Activated naive CD8-positive, alpha-beta T cell treated with anti-CD3 and anti-CD28 coated beads for 36 hours (primary cell): Measurements from ENCODE around the gene GSDME. TPM values are rescaled to one million over a fixed set of nuclear protein-coding genes. Genes with fewer than 3 reads are reported as not detected.
A peak's percentile ranks its signal among the peaks of the same experiment; 100 is the strongest.

Experiments used
- DNase-seq: peaks from one replicate; pipeline ENCODE4 v3.0.0; 2021
- H3K27ac Mint-ChIP-seq: one replicate; pipeline ENCODE4 v1.8.0; 2022; ENCODE audit warnings: mild to moderate bottlenecking, moderate library complexity, mixed read lengths
- H3K27me3 Mint-ChIP-seq: one replicate; pipeline ENCODE4 v1.8.0; 2022; ENCODE audit warnings: mild to moderate bottlenecking, mixed read lengths
- H3K36me3 Mint-ChIP-seq: one replicate; pipeline ENCODE4 v1.8.0; 2021; ENCODE audit warnings: mild to moderate bottlenecking, mixed read lengths
- H3K4me1 Mint-ChIP-seq: one replicate; pipeline ENCODE4 v1.8.0; 2021; ENCODE audit warnings: mixed read lengths
- H3K4me3 Mint-ChIP-seq: one replicate; pipeline ENCODE4 v1.8.0; 2022; ENCODE audit warnings: mild to moderate bottlenecking, moderate library complexity, mixed read lengths
- H3K9me3 Mint-ChIP-seq: one replicate; pipeline ENCODE4 v1.8.0; 2022; ENCODE audit warnings: mixed read lengths
- total RNA-seq, 2 experiments: library from RNA; stranded (reverse); gene quantifications; one replicate each; pipeline ENCODE4 v1.2.3, GENCODE V29; 2021

Gene GSDME
- total RNA-seq, 2 experiments from 2014 or later: 6.4 to 7.5 TPM

GRCh38 chr7:24698531-24699266 is 58.6 kb downstream of the GSDME start:
- H3K9me3 Mint-ChIP-seq: no peaks in the 10 kb centered on the region
- H3K4me3 Mint-ChIP-seq: no peak overlapping the region
- H3K4me1 Mint-ChIP-seq: no peaks in the 10 kb centered on the region
- H3K27ac Mint-ChIP-seq: no peak overlapping the region
- peaks cover 19% of the 10 kb centered on the region for H3K36me3 Mint-ChIP-seq
- H3K27me3 Mint-ChIP-seq: no peaks in the 10 kb centered on the region
- DNase-seq: no peak

- H3K36me3 Mint-ChIP-seq: peaks cover 20% of the 10 kb centered on the region
- no peaks in the 10 kb centered on the region for H3K4me1 Mint-ChIP-seq
- H3K27ac Mint-ChIP-seq: no peak overlapping the region
- H3K9me3 Mint-ChIP-seq: no peaks in the 10 kb centered on the region
- no peak for DNase-seq
- no peak overlapping the region for H3K4me3 Mint-ChIP-seq
- H3K27me3 Mint-ChIP-seq: no peaks in the 10 kb centered on the region
Observed at GRCh38 chr7:24697416-24697815, 59.8 kb downstream of the GSDME start.

GRCh38 chr7:24692592-24692991 is 64.7 kb downstream of the GSDME start:
- Mint-ChIP-seq H3K36me3 (peaks cover 18% of the 10 kb centered on the region), H3K4me3 (no peak overlapping the region), H3K27me3 (no peaks in the 10 kb centered on the region), H3K9me3 (no peaks in the 10 kb centered on the region), H3K4me1 (no peaks in the 10 kb centered on the region), H3K27ac (no peak overlapping the region)
- no peak for DNase-seq

GRCh38 chr7:24690251-24690650 is 67.0 kb downstream of the GSDME start:
- Mint-ChIP-seq H3K27me3 (no peaks in the 10 kb centered on the region), H3K36me3 (peaks cover 26% of the 10 kb centered on the region)
- no peak for DNase-seq

GRCh38 chr7:24685708-24686107 is 71.6 kb downstream of the GSDME start:
- DNase-seq: no peak
- no peaks in the 10 kb centered on the region for H3K9me3 Mint-ChIP-seq
- no peaks in the 10 kb centered on the region for H3K27me3 Mint-ChIP-seq
- no peaks in the 10 kb centered on the region for H3K4me1 Mint-ChIP-seq
- H3K27ac Mint-ChIP-seq: no peak overlapping the region
- no peak overlapping the region for H3K4me3 Mint-ChIP-seq
- H3K36me3 Mint-ChIP-seq: peaks cover 39% of the 10 kb centered on the region

More at GRCh38 chr7:24690251-24690650, 67.0 kb downstream of the GSDME start:
- no peaks in the 10 kb centered on the region for H3K4me1 Mint-ChIP-seq
- no peak overlapping the region for H3K27ac Mint-ChIP-seq
- H3K9me3 Mint-ChIP-seq: no peaks in the 10 kb centered on the region
- no peak overlapping the region for H3K4me3 Mint-ChIP-seq

GRCh38 chr7:24670782-24671181 is 86.5 kb downstream of the GSDME start:
- Mint-ChIP-seq H3K4me3 (no peak overlapping the region), H3K4me1 (peaks cover 2% of the 10 kb centered on the region), H3K9me3 (no peaks in the 10 kb centered on the region), H3K36me3 (peaks cover 22% of the 10 kb centered on the region), H3K27me3 (no peaks in the 10 kb centered on the region), H3K27ac (no peak overlapping the region)
- no peak for DNase-seq

GRCh38 chr7:24669971-24670591 is 87.2 kb downstream of the GSDME start:
- Mint-ChIP-seq H3K9me3 (no peaks in the 10 kb centered on the region), H3K27ac (no peak overlapping the region), H3K4me1 (peaks cover 2% of the 10 kb centered on the region), H3K36me3 (peaks cover 24% of the 10 kb centered on the region), H3K27me3 (no peaks in the 10 kb centered on the region), H3K4me3 (no peak overlapping the region)
- DNase-seq: no peak

- no peak for DNase-seq
- peaks cover 6% of the 10 kb centered on the region for H3K4me1 Mint-ChIP-seq
- no peak overlapping the region for H3K4me3 Mint-ChIP-seq
Observed at GRCh38 chr7:24668927-24669635, 88.2 kb downstream of the GSDME start.

GRCh38 chr7:24665564-24666294 is 91.5 kb downstream of the GSDME start:
- H3K27me3 Mint-ChIP-seq: no peaks in the 10 kb centered on the region
- H3K9me3 Mint-ChIP-seq: no peaks in the 10 kb centered on the region
- DNase-seq: peak; percentile 20
- H3K4me3 Mint-ChIP-seq: no peak overlapping the region
- H3K27ac Mint-ChIP-seq: no peak overlapping the region
- peaks cover 5% of the 10 kb centered on the region for H3K4me1 Mint-ChIP-seq
- peaks cover 2% of the 10 kb centered on the region for H3K36me3 Mint-ChIP-seq

More at GRCh38 chr7:24668927-24669635, 88.2 kb downstream of the GSDME start:
- Mint-ChIP-seq H3K36me3 (peaks cover 21% of the 10 kb centered on the region), H3K9me3 (no peaks in the 10 kb centered on the region), H3K27me3 (no peaks in the 10 kb centered on the region), H3K27ac (no peak overlapping the region)

GRCh38 chr7:24660546-24660945 is 96.7 kb downstream of the GSDME start:
- Mint-ChIP-seq H3K36me3 (peaks cover 16% of the 10 kb centered on the region), H3K27ac (no peak overlapping the region), H3K27me3 (no peaks in the 10 kb centered on the region), H3K4me3 (no peak overlapping the region), H3K4me1 (peaks cover 9% of the 10 kb centered on the region), H3K9me3 (no peaks in the 10 kb centered on the region)
- no peak for DNase-seq

GRCh38 chr7:24659505-24659904 is 97.8 kb downstream of the GSDME start:
- DNase-seq: no peak
- H3K4me1 Mint-ChIP-seq: peaks cover 9% of the 10 kb centered on the region
- no peak overlapping the region for H3K4me3 Mint-ChIP-seq
- H3K27me3 Mint-ChIP-seq: no peaks in the 10 kb centered on the region
- H3K9me3 Mint-ChIP-seq: no peaks in the 10 kb centered on the region
- peaks cover 17% of the 10 kb centered on the region for H3K36me3 Mint-ChIP-seq
- no peak overlapping the region for H3K27ac Mint-ChIP-seq

GRCh38 chr7:24657980-24658379 is 99.3 kb downstream of the GSDME start:
- peaks cover 9% of the 10 kb centered on the region for H3K4me1 Mint-ChIP-seq
- H3K36me3 Mint-ChIP-seq: peaks cover 19% of the 10 kb centered on the region
- no peaks in the 10 kb centered on the region for H3K9me3 Mint-ChIP-seq
- no peaks in the 10 kb centered on the region for H3K27me3 Mint-ChIP-seq
- no peak for DNase-seq
- no peak overlapping the region for H3K27ac Mint-ChIP-seq
- no peak overlapping the region for H3K4me3 Mint-ChIP-seq

- no peak for DNase-seq
- H3K4me3 Mint-ChIP-seq: no peak overlapping the region
- no peaks in the 10 kb centered on the region for H3K27me3 Mint-ChIP-seq
- no peaks in the 10 kb centered on the region for H3K9me3 Mint-ChIP-seq
- peaks cover 23% of the 10 kb centered on the region for H3K36me3 Mint-ChIP-seq
- peaks cover 13% of the 10 kb centered on the region for H3K4me1 Mint-ChIP-seq
- H3K27ac Mint-ChIP-seq: no peak overlapping the region
Observed at GRCh38 chr7:24656608-24657007, 100.7 kb downstream of the GSDME start.

- H3K4me3 Mint-ChIP-seq: no peak overlapping the region
- H3K36me3 Mint-ChIP-seq: peaks cover 26% of the 10 kb centered on the region
- no peak overlapping the region for H3K27ac Mint-ChIP-seq
- no peaks in the 10 kb centered on the region for H3K9me3 Mint-ChIP-seq
- peaks cover 15% of the 10 kb centered on the region for H3K4me1 Mint-ChIP-seq
- DNase-seq: no peak
- no peaks in the 10 kb centered on the region for H3K27me3 Mint-ChIP-seq
Observed at GRCh38 chr7:24654305-24654704, 103.0 kb downstream of the GSDME start.
